Mesendoderm (in vitro differentiated cells): Measurements from ENCODE around the gene TTC39C.

ENCODE experiments used
- DNase-seq: peaks from one replicate; pipeline ENCODE4 v3.0.0; 2013
- H2AK5ac ChIP-seq: 2 replicates; pipeline ENCODE4 v1.6.1; 2013; ENCODE audit warnings: low read length, inconsistent platforms
- H2BK120ac ChIP-seq: 2 replicates; pipeline ENCODE4 v1.6.1; 2013; ENCODE audit warnings: low read depth, mild to moderate bottlenecking, low read length, moderate library complexity, mixed read lengths
- H2BK15ac ChIP-seq: replicated peaks from 2 replicates; pipeline ENCODE4 v1.6.1; 2013; ENCODE audit warnings: low read depth, mild to moderate bottlenecking, moderate library complexity
- H2BK5ac ChIP-seq: 2 replicates; pipeline ENCODE4 v1.6.1; 2013; ENCODE audit warnings: low read length, inconsistent platforms
- H3K18ac ChIP-seq: 2 replicates; pipeline ENCODE4 v1.6.1; 2013; ENCODE audit warnings: mild to moderate bottlenecking, low read length, mixed read lengths
- H3K23ac ChIP-seq: one replicate; pipeline ENCODE4 v1.6.1; 2013; ENCODE audit warnings: low read length
- H3K27ac ChIP-seq: 2 replicates; pipeline ENCODE4 v1.5.1; 2013; ENCODE audit warnings: low read depth, mild to moderate bottlenecking, inconsistent platforms, low read length, moderate library complexity
- H3K27me3 ChIP-seq: 2 replicates; pipeline ENCODE4 v1.6.1; 2013; ENCODE audit warnings: low read length, control low read depth, mild to moderate bottlenecking, inconsistent platforms; ENCODE audit not compliant: insufficient read depth, poor library complexity
- H3K36me3 ChIP-seq: 2 replicates; pipeline ENCODE4 v1.6.1; 2013; ENCODE audit warnings: low read length, inconsistent platforms; ENCODE audit not compliant: control insufficient read depth, insufficient read depth
- H3K4ac ChIP-seq: one replicate; pipeline ENCODE4 v1.6.1; 2013; ENCODE audit warnings: low read depth, mild to moderate bottlenecking, low read length, moderate library complexity
- H3K4me1 ChIP-seq: 2 replicates; pipeline ENCODE4 v1.6.1; 2013; ENCODE audit warnings: low read depth, low read length, inconsistent platforms; ENCODE audit not compliant: control insufficient read depth
- H3K4me2 ChIP-seq: 2 replicates; pipeline ENCODE4 v1.6.1; 2013; ENCODE audit warnings: low read length
- H3K4me3 ChIP-seq: 2 replicates; pipeline ENCODE4 v1.5.1; 2013; ENCODE audit warnings: mild to moderate bottlenecking, low read length
- H3K56ac ChIP-seq: one replicate; pipeline ENCODE4 v1.6.1; 2013; ENCODE audit warnings: low read length
- H3K79me1 ChIP-seq: 2 replicates; pipeline ENCODE4 v1.6.1; 2013; ENCODE audit warnings: low read length, inconsistent platforms
- H3K79me2 ChIP-seq: 2 replicates; pipeline ENCODE4 v1.6.1; 2013; ENCODE audit warnings: mild to moderate bottlenecking, low read length; ENCODE audit not compliant: control insufficient read depth, insufficient read depth
- H3K9ac ChIP-seq: 2 replicates; pipeline ENCODE4 v1.6.1; 2013; ENCODE audit warnings: low read length, inconsistent platforms
- H4K5ac ChIP-seq: one replicate; pipeline ENCODE4 v1.6.1; 2013; ENCODE audit warnings: low read length
- H4K8ac ChIP-seq: one replicate; pipeline ENCODE4 v1.6.1; 2013; ENCODE audit warnings: low read depth, mild to moderate bottlenecking, control low read depth, low read length, moderate library complexity
- WGBS: extraction: QIAGEN DNeasy Blood & Tissue Kit; methylation state at CpG from one replicate; pipeline ENCODE4 v1.1.7; 2013; ENCODE audit warnings: low lambda C conversion rate, missing lambda C conversion rate; ENCODE audit not compliant: insufficient coverage; ENCODE audit errors: extremely low coverage; 5-methylcytosine and 5-hydroxymethylcytosine counted together

Gene TTC39C

GRCh38 chr18:24118750-24119577 lies 104.4 kb downstream of the TTC39C start:
- Histone ChIP-seq H4K5ac (no peak overlapping the region), H3K23ac (no peak overlapping the region), H3K79me2 (no peaks in the 10 kb centered on the region), H2BK120ac (no peak overlapping the region), H2BK5ac (no peak overlapping the region), H3K79me1 (no peaks in the 10 kb centered on the region), H3K4me3 (no peak overlapping the region), H4K8ac (no peak overlapping the region), H3K4me1 (no peaks in the 10 kb centered on the region), H3K18ac (no peak overlapping the region), H3K56ac (no peak overlapping the region), H2BK15ac (no peak overlapping the region), H3K4ac (no peak overlapping the region), H3K27ac (no peak overlapping the region), H3K36me3 (no peaks in the 10 kb centered on the region), H3K4me2 (no peak overlapping the region), H3K27me3 (no peaks in the 10 kb centered on the region), H2AK5ac (no peak overlapping the region), H3K9ac (no peak overlapping the region)
- 100% methylated on average over 1 of the region's 8 CpGs for WGBS
- peak; percentile 76 for DNase-seq

- Histone ChIP-seq H3K4me1 (no peaks in the 10 kb centered on the region), H2BK120ac (no peak overlapping the region), H3K27ac (no peak overlapping the region), H2BK5ac (no peak overlapping the region), H2AK5ac (no peak overlapping the region), H4K5ac (no peak overlapping the region), H2BK15ac (no peak overlapping the region), H3K4me2 (no peak overlapping the region), H3K9ac (no peak overlapping the region), H3K18ac (no peak overlapping the region), H3K79me2 (no peaks in the 10 kb centered on the region), H3K79me1 (no peaks in the 10 kb centered on the region), H3K4me3 (no peak overlapping the region), H3K4ac (no peak overlapping the region), H3K27me3 (no peaks in the 10 kb centered on the region), H3K23ac (no peak overlapping the region), H3K56ac (no peak overlapping the region), H3K36me3 (no peaks in the 10 kb centered on the region), H4K8ac (no peak overlapping the region)
- no CpG with 5 or more reads among the region's 4 CpGs for WGBS
- DNase-seq, result no peak
Observed at GRCh38 chr18:24120676-24121075, 106.1 kb downstream of the TTC39C start.

- H3K18ac ChIP-seq, result no peak overlapping the region
- H2BK15ac ChIP-seq, result no peak overlapping the region
- H3K4me2 ChIP-seq, result no peak overlapping the region
- H2BK5ac ChIP-seq, result no peak overlapping the region
- no peaks in the 10 kb centered on the region for H3K79me2 ChIP-seq
- H2BK120ac ChIP-seq, result no peak overlapping the region
- no peak overlapping the region for H3K9ac ChIP-seq
- WGBS, result no CpG with 5 or more reads among the region's 2 CpGs
- no peaks in the 10 kb centered on the region for H3K36me3 ChIP-seq
- H2AK5ac ChIP-seq, result no peak overlapping the region
- H3K23ac ChIP-seq, result no peak overlapping the region
- H3K56ac ChIP-seq, result no peak overlapping the region
- H3K27me3 ChIP-seq, result no peaks in the 10 kb centered on the region
- no peak overlapping the region for H3K4ac ChIP-seq
- no peaks in the 10 kb centered on the region for H3K4me1 ChIP-seq
- H3K79me1 ChIP-seq, result no peaks in the 10 kb centered on the region
- no peak overlapping the region for H3K27ac ChIP-seq
- no peak overlapping the region for H4K5ac ChIP-seq
- no peak overlapping the region for H3K4me3 ChIP-seq
- DNase-seq, result no peak
- H4K8ac ChIP-seq, result no peak overlapping the region
Observed at GRCh38 chr18:24121625-24122024, 107.1 kb downstream of the TTC39C start.

GRCh38 chr18:24126155-24126961 lies 111.8 kb downstream of the TTC39C start:
- H4K5ac ChIP-seq, result no peak overlapping the region
- no peak overlapping the region for H3K27ac ChIP-seq
- no peaks in the 10 kb centered on the region for H3K4me1 ChIP-seq
- no peak overlapping the region for H2AK5ac ChIP-seq
- no peak overlapping the region for H3K56ac ChIP-seq
- no peak overlapping the region for H3K9ac ChIP-seq
- H3K4ac ChIP-seq, result no peak overlapping the region
- no peak overlapping the region for H3K18ac ChIP-seq
- no peaks in the 10 kb centered on the region for H3K36me3 ChIP-seq
- no peak for DNase-seq
- H3K79me2 ChIP-seq, result no peaks in the 10 kb centered on the region
- no peak overlapping the region for H2BK5ac ChIP-seq
- H2BK15ac ChIP-seq, result no peak overlapping the region
- no peak overlapping the region for H4K8ac ChIP-seq
- no CpG with 5 or more reads among the region's 3 CpGs for WGBS
- H2BK120ac ChIP-seq, result no peak overlapping the region
- no peaks in the 10 kb centered on the region for H3K27me3 ChIP-seq
- H3K4me3 ChIP-seq, result no peak overlapping the region
- no peak overlapping the region for H3K23ac ChIP-seq
- H3K4me2 ChIP-seq, result no peak overlapping the region
- H3K79me1 ChIP-seq, result no peaks in the 10 kb centered on the region

DNA sequence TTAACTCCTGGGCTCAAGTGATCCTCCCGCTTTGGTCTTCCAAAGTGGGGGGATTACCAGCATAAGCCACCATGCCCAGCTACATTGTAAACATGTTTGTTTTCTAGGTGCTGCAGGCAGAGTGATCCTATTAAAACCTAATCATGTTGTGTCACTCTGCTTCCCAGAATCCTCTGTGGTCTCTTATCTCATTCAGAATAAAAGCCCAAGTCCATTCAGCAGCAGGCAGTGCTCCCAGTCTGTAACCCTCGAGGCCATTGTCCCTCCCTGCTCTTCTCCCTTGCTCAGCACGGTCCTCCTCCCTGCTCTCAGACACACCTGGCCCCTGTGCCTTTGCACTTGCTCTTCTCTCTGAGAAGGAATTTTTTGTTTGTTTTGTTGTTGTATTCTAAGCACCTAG lies 113.2 kb downstream of the TTC39C start:
- WGBS, result no CpG with 5 or more reads among the region's 3 CpGs
- no peak overlapping the region for H3K4ac ChIP-seq

More for the DNA sequence above, 113.2 kb downstream of the TTC39C start:
- Histone ChIP-seq H3K18ac (no peak overlapping the region), H3K4me1 (no peaks in the 10 kb centered on the region), H2BK15ac (no peak overlapping the region), H3K4me3 (no peak overlapping the region), H3K4me2 (no peak overlapping the region), H3K79me2 (no peaks in the 10 kb centered on the region), H2BK120ac (no peak overlapping the region), H3K36me3 (no peaks in the 10 kb centered on the region), H3K9ac (no peak overlapping the region), H3K23ac (no peak overlapping the region), H3K27me3 (no peaks in the 10 kb centered on the region), H3K56ac (no peak overlapping the region), H4K8ac (no peak overlapping the region), H3K79me1 (no peaks in the 10 kb centered on the region), H4K5ac (no peak overlapping the region), H2AK5ac (no peak overlapping the region), H3K27ac (no peak overlapping the region), H2BK5ac (no peak overlapping the region)
- DNase-seq, result peak; percentile 27
